ENCODE data around the gene STARD13.

STARD13 gene

GRCh38 chr13:33303855-33304597, 18.5 kb upstream of the STARD13 start:
- TF ChIP-seq CTCF (IDR thresholded peaks at IDR 0.05): no peak
- DNase-seq: no peak
- Mint-ChIP-seq H3K27ac (no peak overlapping the region), H3K4me1 (no peaks in the 10 kb centered on the region), H3K4me3 (no peak overlapping the region), H3K36me3 (ENCODE audit: low read depth) (no peaks in the 10 kb centered on the region), H3K9me3 (peaks cover 26% of the 10 kb centered on the region), H3K27me3 (ENCODE audit: low read depth, poor library complexity) (peaks cover 6% of the 10 kb centered on the region)

GRCh38 chr13:33299626-33300025, 14.1 kb upstream of the STARD13 start:
- H3K27me3 Mint-ChIP-seq (ENCODE audit: low read depth, poor library complexity): peaks cover 17% of the 10 kb centered on the region
- H3K4me1 Mint-ChIP-seq: no peaks in the 10 kb centered on the region
- no peak for TF ChIP-seq CTCF (IDR thresholded peaks at IDR 0.05)
- no peaks in the 10 kb centered on the region for H3K36me3 Mint-ChIP-seq (ENCODE audit: low read depth)
- no peak for DNase-seq
- no peak overlapping the region for H3K4me3 Mint-ChIP-seq
- H3K9me3 Mint-ChIP-seq: no peaks in the 10 kb centered on the region
- no peak overlapping the region for H3K27ac Mint-ChIP-seq

DNA sequence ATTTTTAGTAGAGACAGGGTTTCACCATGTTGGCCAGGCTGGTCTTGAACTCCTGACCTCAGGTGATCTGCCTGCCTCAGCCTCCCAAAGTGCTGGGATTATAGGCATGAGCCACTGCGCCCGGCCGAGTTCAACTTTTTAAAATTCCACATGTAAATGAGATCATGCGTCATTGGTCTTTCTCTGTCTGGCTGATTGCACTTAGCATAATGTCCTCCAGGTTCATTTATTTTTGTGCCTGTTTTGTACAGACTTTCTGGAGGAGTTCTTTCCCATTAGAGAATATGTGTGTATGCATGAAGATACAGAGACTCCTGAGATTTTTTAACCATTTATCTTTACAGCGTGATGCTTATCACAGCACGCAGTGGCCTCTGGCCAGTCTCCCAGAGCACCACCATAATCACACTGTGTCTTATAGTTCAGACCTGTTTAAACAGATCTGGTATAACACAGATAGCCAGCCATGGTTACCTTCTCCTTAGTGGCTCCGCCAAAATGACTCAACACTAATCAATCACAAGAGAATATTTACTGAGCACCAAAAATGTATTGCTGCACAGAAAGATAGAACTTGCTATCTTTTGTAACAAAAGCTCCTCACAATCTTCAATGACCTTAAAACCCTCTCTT, 11.4 kb upstream of the STARD13 start:
- no peak for DNase-seq
- TF ChIP-seq CTCF (IDR thresholded peaks at IDR 0.05): no peak
- Mint-ChIP-seq H3K9me3 (no peaks in the 10 kb centered on the region), H3K4me3 (no peak overlapping the region), H3K36me3 (ENCODE audit: low read depth) (no peaks in the 10 kb centered on the region), H3K27ac (no peak overlapping the region), H3K4me1 (no peaks in the 10 kb centered on the region), H3K27me3 (ENCODE audit: low read depth, poor library complexity) (peaks cover 30% of the 10 kb centered on the region)

GRCh38 chr13:33292712-33293111, 7.2 kb upstream of the STARD13 start:
- Mint-ChIP-seq H3K27me3 (ENCODE audit: low read depth, poor library complexity) (peaks cover 54% of the 10 kb centered on the region), H3K36me3 (ENCODE audit: low read depth) (no peaks in the 10 kb centered on the region), H3K9me3 (no peaks in the 10 kb centered on the region), H3K4me3 (no peak overlapping the region), H3K4me1 (no peaks in the 10 kb centered on the region), H3K27ac (no peak overlapping the region)
- no peak for DNase-seq
- no peak for TF ChIP-seq CTCF (IDR thresholded peaks at IDR 0.05)

DNA sequence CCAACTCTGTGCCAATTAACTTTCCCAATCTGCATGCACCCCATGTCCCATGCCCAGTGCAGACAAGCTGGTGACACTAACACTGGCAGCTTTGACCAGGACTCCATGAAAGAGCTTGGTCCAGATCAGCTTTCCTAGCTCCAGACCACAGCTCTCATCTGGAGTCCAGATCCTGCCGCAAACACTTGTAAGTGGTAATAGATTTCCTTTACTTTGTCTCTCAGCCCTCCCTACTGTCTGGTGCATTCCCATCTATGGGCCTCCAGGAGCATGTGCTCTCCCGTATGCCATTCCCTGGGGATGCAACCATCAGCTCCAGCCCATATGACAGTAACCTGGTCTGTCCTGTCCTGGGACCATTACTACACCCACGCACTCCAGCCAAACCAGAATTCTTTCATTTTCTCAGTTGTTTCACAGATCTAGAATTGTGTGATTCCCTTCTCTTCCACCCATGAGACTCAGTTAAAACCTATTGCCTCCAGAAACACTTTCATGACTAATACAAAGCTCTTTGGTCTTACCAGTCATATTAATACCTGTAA, 4.9 kb upstream of the STARD13 start:
- H3K4me3 Mint-ChIP-seq: no peak overlapping the region
- peaks cover 64% of the 10 kb centered on the region for H3K27me3 Mint-ChIP-seq (ENCODE audit: low read depth, poor library complexity)

More for the DNA sequence above, 4.9 kb upstream of the STARD13 start:
- Mint-ChIP-seq H3K9me3 (no peaks in the 10 kb centered on the region), H3K27ac (no peak overlapping the region), H3K36me3 (ENCODE audit: low read depth) (no peaks in the 10 kb centered on the region), H3K4me1 (peaks cover 11% of the 10 kb centered on the region)
- no peak for DNase-seq
- no peak for TF ChIP-seq CTCF (IDR thresholded peaks at IDR 0.05)

All from nephron progenitor cell (in vitro differentiated cells).